Smooth muscle cell (in vitro differentiated cells): ENCODE measurements around the gene CYB5D1. TPM values are rescaled to one million over a fixed set of nuclear protein-coding genes. Genes with fewer than 3 reads are reported as not detected.

Experiments
- DNase-seq: peaks from one replicate; lab custom pipeline; 2025; ENCODE audit not compliant: unreplicated experiment; lab: John Stamatoyannopoulos, UW
- H2AFZ ChIP-seq: fragments of 200-600 bp; sonication (generic); 2 replicates; pipeline ENCODE4 v1.6.0; 2016; ENCODE audit warnings: antibody characterized with exemption, low read depth, mild to moderate bottlenecking
- H3F3A ChIP-seq: fragments of 200-600 bp; sonication (generic); 2 replicates; pipeline ENCODE4 v1.6.0; 2017; ENCODE audit warnings: antibody characterized with exemption, low read depth
- H3K27ac ChIP-seq: fragments of 200-600 bp; sonication (generic); 2 replicates; pipeline ENCODE4 v1.5.1; 2016; ENCODE audit warnings: low read depth, mild to moderate bottlenecking
- H3K27me3 ChIP-seq: fragments of 200-600 bp; sonication (generic); 2 replicates; pipeline ENCODE4 v1.6.1; 2016; ENCODE audit warnings: low read depth, mild to moderate bottlenecking
- H3K36me3 ChIP-seq: fragments of 200-600 bp; sonication (generic); 2 replicates; pipeline ENCODE4 v1.5.1; 2016; ENCODE audit warnings: low read depth
- H3K4me1 ChIP-seq: fragments of 200-600 bp; sonication (generic); 2 replicates; pipeline ENCODE4 v1.5.1; 2016; ENCODE audit warnings: low read depth
- H3K4me2 ChIP-seq: fragments of 200-600 bp; sonication (generic); 2 replicates; pipeline ENCODE4 v1.6.0; 2016; ENCODE audit warnings: mild to moderate bottlenecking
- H3K4me3 ChIP-seq: fragments of 200-600 bp; sonication (generic); 2 replicates; pipeline ENCODE4 v1.5.1; 2016; ENCODE audit warnings: mild to moderate bottlenecking
- H3K79me2 ChIP-seq: fragments of 200-600 bp; sonication (generic); 2 replicates; pipeline ENCODE4 v1.6.0; 2016; ENCODE audit warnings: low read depth, mild to moderate bottlenecking
- H3K9ac ChIP-seq: fragments of 200-600 bp; sonication (generic); 2 replicates; pipeline ENCODE4 v1.6.0; 2016; ENCODE audit warnings: low read depth
- H3K9me3 ChIP-seq: fragments of 200-600 bp; sonication (generic); replicated peaks from 2 replicates; pipeline ENCODE4 v1.5.1; 2016; ENCODE audit warnings: low read depth
- H4K20me1 ChIP-seq: fragments of 200-600 bp; sonication (generic); 2 replicates; pipeline ENCODE4 v1.6.0; 2016; ENCODE audit warnings: low read depth
- CTCF ChIP-seq: fragments of 200-600 bp; sonication (generic); IDR thresholded peaks from 2 replicates; pipeline ENCODE4 v1.5.1; 2017; ENCODE audit warnings: borderline replicate concordance, mild to moderate bottlenecking, antibody characterized with exemption; ENCODE audit not compliant: insufficient read depth, poor library complexity, severe bottlenecking
- WGBS: methylation state at CpG from one replicate; pipeline ENCODE4 v1.1.7; 2016; ENCODE audit warnings: low lambda C conversion rate; 5-methylcytosine and 5-hydroxymethylcytosine counted together
- polyA plus RNA-seq: library from polyadenylated mRNA; unstranded; fragments of >200 nt; fragmentation: Nextera tagmentation; extraction: Ambion mirVana; gene quantifications from 2 replicates; pipeline ENCODE4 v1.2.1, GENCODE V29; 2016
- total RNA-seq: library from RNA; depleted of rRNA; stranded (reverse); fragments of >200 nt; gene quantifications from 2 replicates; pipeline ENCODE4 v1.2.3, GENCODE V29; 2014

CYB5D1 gene
- total and polyA plus RNA-seq, 2 experiments from 2014 or later = 6.6 to 9.3 TPM

GRCh38 chr17:7846765-7847661, 10.8 kb upstream of the CYB5D1 start:
- H3K27ac ChIP-seq = no peak overlapping the region
- no peak for DNase-seq
- WGBS = 96% methylated on average over 21 of the region's 34 CpGs
- peaks cover 6% of the 10 kb centered on the region for H3K4me1 ChIP-seq
- no peak overlapping the region for H3K4me2 ChIP-seq
- H3K9ac ChIP-seq = no peak overlapping the region
- peaks cover 20% of the 10 kb centered on the region for H3F3A ChIP-seq
- H2AFZ ChIP-seq = no peak overlapping the region
- H3K4me3 ChIP-seq = no peak overlapping the region
- no peak for TF ChIP-seq CTCF
- H3K36me3 ChIP-seq = no peaks in the 10 kb centered on the region
- H3K27me3 ChIP-seq = no peaks in the 10 kb centered on the region
- peaks cover 56% of the 10 kb centered on the region for H3K79me2 ChIP-seq
- no peaks in the 10 kb centered on the region for H3K9me3 ChIP-seq
- peaks cover 78% of the 10 kb centered on the region for H4K20me1 ChIP-seq

GRCh38 chr17:7848131-7848579, 9.6 kb upstream of the CYB5D1 start:
- TF ChIP-seq CTCF = no peak
- WGBS = 91% methylated on average over 18 of the region's 20 CpGs
- H3K9me3 ChIP-seq = no peaks in the 10 kb centered on the region
- no peak overlapping the region for H3K4me2 ChIP-seq
- H3K9ac ChIP-seq = no peak overlapping the region
- H4K20me1 ChIP-seq = peaks cover 89% of the 10 kb centered on the region
- DNase-seq = no peak
- H3K4me3 ChIP-seq = no peak overlapping the region
- H3K79me2 ChIP-seq = peaks cover 64% of the 10 kb centered on the region
- no peaks in the 10 kb centered on the region for H3K27me3 ChIP-seq
- no peak overlapping the region for H2AFZ ChIP-seq
- H3K27ac ChIP-seq = no peak overlapping the region
- H3F3A ChIP-seq = peaks cover 18% of the 10 kb centered on the region
- no peaks in the 10 kb centered on the region for H3K36me3 ChIP-seq
- H3K4me1 ChIP-seq = peaks cover 6% of the 10 kb centered on the region

DNA sequence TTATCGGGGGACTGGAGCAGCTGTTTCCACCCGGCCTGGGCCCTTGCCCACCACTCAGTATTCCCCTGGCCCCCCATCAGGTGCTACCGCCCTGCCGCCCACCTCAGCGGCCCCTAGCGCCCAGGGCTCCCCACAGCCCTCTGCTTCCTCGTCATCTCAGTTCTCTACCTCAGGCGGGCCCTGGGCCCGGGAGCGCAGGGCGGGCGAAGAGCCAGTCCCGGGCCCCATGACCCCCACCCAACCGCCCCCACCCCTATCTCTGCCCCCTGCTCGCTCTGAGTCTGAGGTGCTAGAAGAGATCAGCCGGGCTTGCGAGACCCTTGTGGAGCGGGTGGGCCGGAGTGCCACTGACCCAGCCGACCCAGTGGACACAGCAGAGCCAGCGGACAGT, 9.1 kb upstream of the CYB5D1 start:
- H2AFZ ChIP-seq = no peak overlapping the region
- peaks cover 11% of the 10 kb centered on the region for H3K4me1 ChIP-seq
- WGBS = 97% methylated on average over 21 of the region's 21 CpGs
- no peak overlapping the region for H3K4me2 ChIP-seq
- no peak for DNase-seq
- H4K20me1 ChIP-seq = peaks cover 95% of the 10 kb centered on the region
- no peak for TF ChIP-seq CTCF
- H3F3A ChIP-seq = peaks cover 16% of the 10 kb centered on the region
- H3K36me3 ChIP-seq = no peaks in the 10 kb centered on the region
- no peak overlapping the region for H3K4me3 ChIP-seq
- H3K27me3 ChIP-seq = no peaks in the 10 kb centered on the region
- H3K9ac ChIP-seq = no peak overlapping the region
- H3K27ac ChIP-seq = no peak overlapping the region
- peaks cover 64% of the 10 kb centered on the region for H3K79me2 ChIP-seq
- H3K9me3 ChIP-seq = no peaks in the 10 kb centered on the region
